Activated CD8-positive, alpha-beta memory T cell treated with anti-CD3 and anti-CD28 coated beads, Interleukin-2, amount 50 U/mL, for 24 hours (primary cell): Measurements from ENCODE around the gene CD164.
"Not testable (repeated sequence)": the region's sequence is repeated elsewhere in the genome, so short reads cannot be mapped to it uniquely, and the experiment has no call there.

Experiments
- DNase-seq: peaks from one replicate; pipeline ENCODE4 v3.0.0-alpha.2; 2020; ENCODE audit errors: extremely low read depth

CD164 gene

DNA sequence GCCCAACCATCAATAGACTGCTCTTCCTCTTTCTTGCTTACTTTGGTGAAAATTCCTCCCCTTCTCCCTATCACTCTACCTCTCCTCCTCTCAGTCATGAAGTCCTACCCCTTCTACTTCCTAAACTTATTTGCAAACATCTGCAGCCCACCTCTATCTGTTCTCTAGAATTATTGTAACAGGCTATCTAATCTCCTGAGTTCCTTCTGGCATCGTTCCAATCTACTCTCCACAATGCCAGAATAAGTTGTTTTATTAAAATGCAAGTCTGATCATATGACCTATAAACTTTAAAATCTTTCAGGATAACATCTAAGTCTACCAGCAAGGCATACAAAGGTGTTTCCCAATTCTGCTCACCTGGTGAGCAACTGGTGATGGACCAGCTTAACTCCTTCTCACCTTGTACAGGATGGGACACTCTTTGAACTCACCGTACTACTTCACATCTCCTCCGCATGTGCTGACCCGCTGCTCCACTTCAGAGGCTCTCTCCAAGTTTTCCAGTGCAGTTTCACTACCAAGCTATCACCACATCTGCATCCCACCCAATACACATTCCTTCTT, 7.9 kb downstream of the CD164 start:
- no peak for DNase-seq

- DNase-seq, result no peak
These were observed 8.5 kb downstream of the CD164 start for GRCh38 chr6:109373762-109374161.

- DNase-seq, result no peak
These were observed 8.9 kb downstream of the CD164 start for GRCh38 chr6:109373331-109373730.

- DNase-seq, result no peak
These were observed 10.1 kb downstream of the CD164 start for GRCh38 chr6:109372130-109372529.

DNA sequence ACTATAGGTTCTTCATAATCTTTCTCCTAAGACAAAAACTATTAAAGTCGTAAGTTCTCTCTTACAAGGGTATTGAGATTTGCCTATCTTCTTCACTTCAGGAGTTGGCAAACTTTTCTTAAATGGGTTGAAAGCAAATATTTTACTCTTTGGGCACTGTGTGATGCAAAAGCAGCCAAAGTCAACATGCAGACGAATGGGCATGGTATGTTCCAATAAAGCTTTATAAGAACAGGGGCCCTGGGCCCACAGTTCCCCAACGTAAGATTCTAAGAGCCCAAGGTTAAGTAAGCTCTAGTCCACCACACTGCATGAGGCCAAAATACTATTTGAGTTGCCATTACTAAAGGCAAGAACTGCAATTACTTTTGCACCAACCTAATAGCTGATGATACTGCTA, 11.5 kb downstream of the CD164 start:
- DNase-seq, result no peak

DNA sequence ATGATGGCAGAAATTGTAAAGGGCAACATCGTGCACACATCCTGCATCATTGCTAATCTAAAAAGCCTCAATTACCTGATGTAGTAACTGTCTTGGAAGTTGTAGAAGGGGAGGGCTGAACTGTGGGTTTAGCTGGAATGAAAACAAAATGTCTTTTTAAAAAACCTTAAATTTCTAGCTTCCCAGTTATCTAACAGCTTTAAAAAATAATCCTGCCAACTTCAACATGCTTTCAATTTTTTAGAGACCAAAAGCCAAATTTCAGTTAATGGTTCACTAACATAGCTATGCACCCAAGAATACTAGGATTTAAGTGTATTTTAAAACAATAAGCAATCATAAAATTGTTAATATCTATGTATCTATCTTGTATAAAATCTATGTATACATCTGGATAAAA, 11.9 kb downstream of the CD164 start:
- no peak for DNase-seq

GRCh38 chr6:109369728-109370127, 12.5 kb downstream of the CD164 start:
- no peak for DNase-seq

GRCh38 chr6:109364382-109365078, 17.7 kb downstream of the CD164 start:
- not testable (repeated sequence) for DNase-seq

- DNase-seq, result no peak
These were observed 18.5 kb downstream of the CD164 start for GRCh38 chr6:109363753-109364152.

- no peak for DNase-seq
These were observed 20.0 kb downstream of the CD164 start for GRCh38 chr6:109362102-109362884.

- DNase-seq, result no peak
These were observed 21.5 kb downstream of the CD164 start for GRCh38 chr6:109360791-109361190.

GRCh38 chr6:109360281-109360680, 22.0 kb downstream of the CD164 start:
- no peak for DNase-seq

DNA sequence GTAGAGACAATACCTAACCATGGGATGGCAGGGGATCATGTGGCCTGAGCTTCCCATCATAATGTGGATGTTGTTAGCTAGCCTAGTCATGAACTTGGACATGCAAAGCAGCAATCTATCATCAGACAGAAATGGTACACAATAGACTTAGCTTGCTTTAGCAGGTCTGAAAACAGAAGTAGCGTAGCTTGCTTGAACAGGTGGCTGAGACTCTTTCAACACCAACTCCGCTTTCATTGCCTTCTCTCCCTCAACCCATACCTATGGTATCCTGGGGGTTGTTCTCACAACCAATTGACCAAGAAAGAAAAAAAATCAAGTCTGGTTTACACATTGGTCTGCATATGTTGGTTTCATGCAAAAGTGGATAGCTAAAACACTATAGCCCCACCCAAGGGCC, 23.0 kb downstream of the CD164 start:
- DNase-seq, result no peak

DNA sequence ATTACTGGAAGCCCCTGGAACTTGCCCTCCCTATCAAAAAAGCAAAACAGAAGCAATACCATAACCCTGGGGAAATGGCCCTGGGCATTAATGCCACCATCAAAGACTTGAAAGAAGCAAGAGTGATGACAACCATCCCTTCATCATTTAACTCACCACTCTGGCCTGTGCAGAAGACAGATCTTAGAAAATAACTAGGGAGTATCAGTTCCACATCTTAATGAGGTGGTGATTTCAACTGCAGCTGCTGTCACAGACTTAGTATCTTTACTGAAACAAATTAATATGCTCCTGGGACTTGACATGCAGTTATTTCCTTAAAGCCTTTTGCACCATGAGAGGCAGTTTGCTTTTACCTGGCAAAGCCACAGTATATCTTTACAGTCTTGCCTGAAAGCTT, 24.1 kb downstream of the CD164 start:
- DNase-seq, result no peak

DNA sequence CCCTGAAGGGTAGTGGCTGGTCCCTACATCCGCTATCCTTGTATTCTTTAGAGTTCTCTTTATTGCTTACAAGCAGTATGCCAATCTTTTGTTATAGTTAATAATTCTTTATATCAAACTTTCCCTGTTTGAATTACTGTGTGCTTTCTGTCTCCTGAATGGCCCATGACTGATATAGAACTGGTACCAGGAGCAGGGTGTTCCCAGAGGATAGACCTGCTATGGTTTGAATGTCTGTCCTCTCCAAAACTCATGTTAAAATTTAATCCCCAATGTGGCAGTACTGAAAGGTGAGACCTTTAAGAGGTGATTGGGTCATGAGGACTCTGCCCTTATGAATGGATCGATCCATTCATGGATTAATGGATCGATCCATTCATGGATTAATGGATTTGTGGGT, 26.0 kb downstream of the CD164 start:
- no peak for DNase-seq

DNA sequence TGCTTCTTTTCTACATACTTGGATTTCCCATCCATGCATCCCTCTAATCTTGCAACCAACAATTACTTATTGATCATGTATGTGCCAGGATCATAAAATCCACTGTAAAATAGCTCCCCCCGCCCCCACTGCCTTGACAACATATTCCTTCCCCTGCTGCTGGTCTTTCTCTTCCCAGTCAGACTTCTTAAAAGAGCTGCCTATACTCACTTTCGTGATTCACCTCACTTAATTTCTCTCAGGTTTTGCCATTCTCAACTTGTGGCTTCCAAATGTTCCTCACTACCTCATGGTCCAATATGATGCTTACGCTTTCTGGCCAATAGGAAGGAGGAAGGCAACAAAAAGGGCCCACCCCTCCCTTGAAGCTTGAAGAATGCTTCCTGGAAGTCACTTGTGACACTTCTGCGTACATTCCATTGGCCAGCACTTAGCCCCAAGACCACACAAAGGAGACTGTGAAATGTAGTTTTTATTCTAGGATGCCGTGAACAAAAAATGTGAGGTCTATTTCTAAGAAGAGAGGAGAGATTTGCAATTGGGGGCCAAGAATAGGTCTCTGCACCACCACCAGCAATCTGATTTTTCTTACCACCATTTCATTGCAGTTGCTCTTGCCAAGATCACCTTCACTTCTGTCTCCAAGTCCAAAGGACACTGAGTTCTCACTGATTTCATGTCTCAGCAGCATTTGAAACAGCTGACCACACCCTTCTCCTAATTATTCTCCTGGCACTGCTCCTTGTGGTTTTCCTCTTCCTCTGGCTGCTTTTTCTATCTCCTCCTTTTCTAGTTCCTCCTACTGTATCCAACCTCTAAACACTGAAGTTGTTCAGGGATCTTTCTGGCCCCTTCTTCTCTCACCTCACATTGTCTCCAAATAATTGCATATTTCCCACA, 30.8 kb downstream of the CD164 start:
- no peak for DNase-seq

- no peak for DNase-seq
These were observed 32.8 kb downstream of the CD164 start for GRCh38 chr6:109349419-109349987.

- no peak for DNase-seq
These were observed 34.0 kb downstream of the CD164 start for GRCh38 chr6:109348226-109348625.

- DNase-seq, result no peak
These were observed 34.5 kb downstream of the CD164 start for GRCh38 chr6:109347779-109348178.

GRCh38 chr6:109345986-109346385, 36.3 kb downstream of the CD164 start:
- DNase-seq, result no peak

GRCh38 chr6:109344226-109344625, 38.0 kb downstream of the CD164 start:
- DNase-seq, result no peak

DNA sequence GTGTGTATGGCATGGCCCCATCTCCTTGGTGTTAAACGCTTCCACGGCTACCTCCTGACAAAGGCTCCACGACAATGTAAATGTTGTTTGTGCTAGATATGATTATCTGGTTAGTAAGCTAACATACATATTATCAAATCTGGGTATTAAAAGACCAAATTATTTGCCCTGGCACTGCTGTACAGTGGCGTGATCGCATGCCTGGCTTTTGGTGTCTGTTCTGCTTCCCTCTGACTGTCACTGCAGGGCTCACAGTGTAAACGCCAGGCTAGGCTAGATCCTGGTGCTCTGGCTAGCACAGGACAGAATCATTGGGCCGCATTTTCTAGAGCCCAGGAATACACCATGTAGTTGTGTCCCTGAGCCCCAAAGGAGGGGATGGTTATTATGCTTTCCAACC, 38.7 kb downstream of the CD164 start:
- DNase-seq, result no peak
